ENCODE measurements around the gene HABP4.

DNA sequence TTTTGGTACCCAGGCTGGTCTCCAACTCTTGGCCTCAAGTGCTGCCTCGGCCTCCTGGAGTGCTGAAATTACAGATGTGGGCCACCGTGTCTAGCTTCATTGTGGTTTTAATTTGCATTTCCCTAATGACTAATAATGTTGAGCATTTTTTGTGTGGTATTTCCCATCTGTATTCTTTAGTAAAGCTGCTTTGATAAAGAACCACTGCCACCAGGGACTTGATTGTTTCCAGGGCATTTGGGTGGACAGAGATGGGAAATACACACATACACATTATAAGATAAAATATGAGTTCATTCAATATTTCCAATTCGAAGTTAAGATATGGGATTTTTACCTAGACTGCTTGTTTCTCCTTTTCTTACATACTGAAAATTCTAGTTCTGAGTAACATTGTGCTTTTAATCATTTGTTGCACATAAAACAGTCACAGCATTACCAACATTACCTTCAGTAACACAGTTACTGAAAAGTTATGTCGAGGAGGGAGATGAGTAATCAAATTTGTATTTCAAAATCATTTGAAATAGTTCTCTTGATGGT is 28.9 kb downstream of the HABP4 start:
- TF ChIP-seq, protein P1, sequence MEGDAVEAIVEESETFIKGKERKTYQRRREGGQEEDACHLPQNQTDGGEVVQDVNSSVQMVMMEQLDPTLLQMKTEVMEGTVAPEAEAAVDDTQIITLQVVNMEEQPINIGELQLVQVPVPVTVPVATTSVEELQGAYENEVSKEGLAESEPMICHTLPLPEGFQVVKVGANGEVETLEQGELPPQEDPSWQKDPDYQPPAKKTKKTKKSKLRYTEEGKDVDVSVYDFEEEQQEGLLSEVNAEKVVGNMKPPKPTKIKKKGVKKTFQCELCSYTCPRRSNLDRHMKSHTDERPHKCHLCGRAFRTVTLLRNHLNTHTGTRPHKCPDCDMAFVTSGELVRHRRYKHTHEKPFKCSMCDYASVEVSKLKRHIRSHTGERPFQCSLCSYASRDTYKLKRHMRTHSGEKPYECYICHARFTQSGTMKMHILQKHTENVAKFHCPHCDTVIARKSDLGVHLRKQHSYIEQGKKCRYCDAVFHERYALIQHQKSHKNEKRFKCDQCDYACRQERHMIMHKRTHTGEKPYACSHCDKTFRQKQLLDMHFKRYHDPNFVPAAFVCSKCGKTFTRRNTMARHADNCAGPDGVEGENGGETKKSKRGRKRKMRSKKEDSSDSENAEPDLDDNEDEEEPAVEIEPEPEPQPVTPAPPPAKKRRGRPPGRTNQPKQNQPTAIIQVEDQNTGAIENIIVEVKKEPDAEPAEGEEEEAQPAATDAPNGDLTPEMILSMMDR (conservative IDR thresholded peaks at IDR 0.05; ENCODE audit: low read depth, low read length), result no peak
- no peak for TF ChIP-seq EZH2 (IDR thresholded peaks at IDR 0.05; ENCODE audit: borderline replicate concordance, low read depth, low read length, poor library complexity, severe bottlenecking)
